ENCODE data around the gene PLTP. TPM values are rescaled to one million over a fixed set of nuclear protein-coding genes. Genes with fewer than 3 reads are reported as not detected.
A peak's percentile ranks its signal among the peaks of the same experiment; 100 is the strongest.
"Not testable (repeated sequence)": the region's sequence is repeated elsewhere in the genome, so short reads cannot be mapped to it uniquely, and the experiment has no call there.

The PLTP gene
- total RNA-seq, 2 donors from 2014 or later, result 53.6 to 221 TPM

- H3K9me3 ChIP-seq, result no peaks in the 10 kb centered on the region
- no peaks in the 10 kb centered on the region for H3K27me3 ChIP-seq
- DNase-seq (ENCODE audit: low spot score), result peak; percentile 100
- peak within 1 kb of the TSS; percentile 57 to 66 for H3K4me3 ChIP-seq
- TF ChIP-seq, protein P1, sequence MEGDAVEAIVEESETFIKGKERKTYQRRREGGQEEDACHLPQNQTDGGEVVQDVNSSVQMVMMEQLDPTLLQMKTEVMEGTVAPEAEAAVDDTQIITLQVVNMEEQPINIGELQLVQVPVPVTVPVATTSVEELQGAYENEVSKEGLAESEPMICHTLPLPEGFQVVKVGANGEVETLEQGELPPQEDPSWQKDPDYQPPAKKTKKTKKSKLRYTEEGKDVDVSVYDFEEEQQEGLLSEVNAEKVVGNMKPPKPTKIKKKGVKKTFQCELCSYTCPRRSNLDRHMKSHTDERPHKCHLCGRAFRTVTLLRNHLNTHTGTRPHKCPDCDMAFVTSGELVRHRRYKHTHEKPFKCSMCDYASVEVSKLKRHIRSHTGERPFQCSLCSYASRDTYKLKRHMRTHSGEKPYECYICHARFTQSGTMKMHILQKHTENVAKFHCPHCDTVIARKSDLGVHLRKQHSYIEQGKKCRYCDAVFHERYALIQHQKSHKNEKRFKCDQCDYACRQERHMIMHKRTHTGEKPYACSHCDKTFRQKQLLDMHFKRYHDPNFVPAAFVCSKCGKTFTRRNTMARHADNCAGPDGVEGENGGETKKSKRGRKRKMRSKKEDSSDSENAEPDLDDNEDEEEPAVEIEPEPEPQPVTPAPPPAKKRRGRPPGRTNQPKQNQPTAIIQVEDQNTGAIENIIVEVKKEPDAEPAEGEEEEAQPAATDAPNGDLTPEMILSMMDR (IDR thresholded peaks at IDR 0.05), result no peak
- H3K4me1 ChIP-seq, result peaks cover 0 to 26% of the 10 kb centered on the region in 2 donors
- H3K27ac ChIP-seq, result peak within 1 kb of the TSS; percentile 78 to 88
- peaks cover 20% of the 10 kb centered on the region for H3K36me3 ChIP-seq
Measured at GRCh38 chr20:45880988-45881788, 30.8 kb downstream of the PLTP start, which contains the start of gene ZSWIM1. TSS of gene ZSWIM1 (plus strand) at chr20:45881227. CDS start at chr20:45882593, 1,366 bp downstream.

GRCh38 chr20:45878076-45878761, 33.7 kb downstream of the PLTP start:
- TF ChIP-seq, protein P1 (IDR thresholded peaks at IDR 0.05), result no peak

GRCh38 chr20:45874576-45874975, 37.4 kb downstream of the PLTP start:
- TF ChIP-seq, protein P1 (IDR thresholded peaks at IDR 0.05), result no peak
- no peak overlapping the region for H3K27ac ChIP-seq
- DNase-seq (ENCODE audit: low spot score), result no peak
- H3K4me1 ChIP-seq, result no peaks in the 10 kb centered on the region
- no peaks in the 10 kb centered on the region for H3K9me3 ChIP-seq
- peaks cover 19% of the 10 kb centered on the region for H3K36me3 ChIP-seq
- no peaks in the 10 kb centered on the region for H3K27me3 ChIP-seq
- no peak overlapping the region for H3K4me3 ChIP-seq

More at GRCh38 chr20:45878076-45878761, 33.7 kb downstream of the PLTP start:
- Histone ChIP-seq H3K36me3 (peaks cover 19% of the 10 kb centered on the region), H3K4me1 (peaks cover 0 to 15% of the 10 kb centered on the region in 2 donors), H3K4me3 (no peak overlapping the region), H3K9me3 (no peaks in the 10 kb centered on the region), H3K27me3 (no peaks in the 10 kb centered on the region), H3K27ac (no peak overlapping the region)
- no peak for DNase-seq (ENCODE audit: low spot score)

DNA sequence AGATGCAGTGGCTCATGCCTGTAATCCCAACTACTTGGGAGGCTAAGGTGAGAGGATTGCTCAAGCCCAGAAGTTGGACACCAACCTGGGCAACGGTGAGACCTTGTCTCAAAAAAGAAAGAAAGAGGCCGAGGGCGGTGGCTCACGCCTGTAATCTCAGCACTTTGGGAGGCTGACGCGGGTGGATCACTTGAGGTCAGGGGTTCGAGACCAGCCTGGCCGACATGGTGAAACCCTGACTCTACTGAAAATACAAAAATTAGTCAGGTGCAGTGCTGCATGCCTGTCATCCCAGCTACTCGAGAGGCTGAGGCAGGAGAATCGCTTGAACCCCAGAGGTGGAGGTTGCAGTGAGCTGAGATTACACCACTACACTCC, 37.9 kb downstream of the PLTP start:
- not testable (repeated sequence) for H3K9me3 ChIP-seq; H3K27me3 ChIP-seq; H3K4me1 ChIP-seq; H3K4me3 ChIP-seq; DNase-seq (ENCODE audit: low spot score); H3K27ac ChIP-seq
- peaks cover 19% of the 10 kb centered on the region for H3K36me3 ChIP-seq

DNA sequence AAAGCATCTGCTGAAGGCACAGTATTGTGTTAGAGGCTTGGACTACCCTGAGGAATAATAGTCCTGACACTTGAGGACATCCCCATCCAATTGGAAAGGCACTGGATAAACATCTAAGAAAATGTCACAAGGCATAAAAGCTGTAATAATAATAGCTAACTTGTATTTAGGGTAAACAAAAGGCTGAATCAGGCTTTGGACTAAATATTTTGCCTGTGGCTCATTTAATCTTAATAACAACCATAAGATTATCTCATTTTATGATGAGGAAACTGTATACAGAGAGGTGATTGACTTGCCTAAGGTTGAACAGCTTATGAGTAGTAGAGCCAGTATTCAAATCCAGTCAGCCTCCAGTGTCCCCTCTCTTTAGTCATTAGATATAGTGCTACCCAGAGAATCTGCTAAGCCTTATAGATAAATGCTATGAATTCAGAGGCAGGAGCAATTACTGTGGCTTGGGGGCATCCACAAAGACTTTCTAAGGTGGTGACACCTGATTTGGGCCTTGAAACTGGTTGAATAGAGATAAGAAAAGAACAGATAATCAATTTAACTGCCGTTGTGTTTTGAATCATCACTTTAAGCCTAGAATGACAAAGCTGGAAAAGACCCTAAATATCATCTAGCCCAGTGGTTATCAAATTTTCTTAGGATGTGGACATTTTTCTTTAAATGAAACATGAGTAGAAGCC, 38.4 kb downstream of the PLTP start:
- Histone ChIP-seq H3K4me1 (no peaks in the 10 kb centered on the region), H3K27me3 (no peaks in the 10 kb centered on the region), H3K9me3 (no peaks in the 10 kb centered on the region), H3K4me3 (no peak overlapping the region), H3K36me3 (peaks cover 19% of the 10 kb centered on the region), H3K27ac (no peak overlapping the region)
- DNase-seq (ENCODE audit: low spot score), result no peak
- TF ChIP-seq, protein P1 (IDR thresholded peaks at IDR 0.05), result no peak

DNA sequence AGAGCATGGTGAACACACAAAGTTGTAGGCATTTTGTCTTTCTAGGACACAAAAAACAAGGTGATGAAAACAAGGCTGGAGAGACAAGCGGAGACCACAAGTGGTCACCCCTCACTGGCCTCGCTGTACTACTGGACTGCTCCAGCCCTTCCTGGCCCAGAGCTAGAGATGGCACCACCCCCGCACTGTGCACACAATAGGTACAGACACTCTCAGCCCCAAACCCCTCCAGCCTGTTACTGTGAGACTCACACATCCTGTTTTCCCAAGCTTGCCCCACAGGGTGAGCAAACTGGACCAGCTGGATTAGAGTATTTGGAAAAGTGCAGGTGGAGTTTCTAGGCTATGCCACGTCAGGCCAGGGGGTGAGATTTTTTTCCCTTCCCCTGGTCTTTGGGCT, 39.3 kb downstream of the PLTP start:
- no peak for DNase-seq (ENCODE audit: low spot score)
- H3K4me3 ChIP-seq, result no peak overlapping the region
- no peaks in the 10 kb centered on the region for H3K4me1 ChIP-seq
- no peaks in the 10 kb centered on the region for H3K9me3 ChIP-seq
- H3K27me3 ChIP-seq, result no peaks in the 10 kb centered on the region
- H3K36me3 ChIP-seq, result peaks cover 12% of the 10 kb centered on the region
- no peak overlapping the region for H3K27ac ChIP-seq
- TF ChIP-seq, protein P1 (IDR thresholded peaks at IDR 0.05), result no peak
